ENCODE results near the gene COL1A1. TPM values are rescaled to one million over a fixed set of nuclear protein-coding genes. Genes with fewer than 3 reads are reported as not detected.

The COL1A1 gene
- total RNA-seq, 4 donors from 2014 or later, result 20.7 to 123 (median 41.5) TPM

DNA sequence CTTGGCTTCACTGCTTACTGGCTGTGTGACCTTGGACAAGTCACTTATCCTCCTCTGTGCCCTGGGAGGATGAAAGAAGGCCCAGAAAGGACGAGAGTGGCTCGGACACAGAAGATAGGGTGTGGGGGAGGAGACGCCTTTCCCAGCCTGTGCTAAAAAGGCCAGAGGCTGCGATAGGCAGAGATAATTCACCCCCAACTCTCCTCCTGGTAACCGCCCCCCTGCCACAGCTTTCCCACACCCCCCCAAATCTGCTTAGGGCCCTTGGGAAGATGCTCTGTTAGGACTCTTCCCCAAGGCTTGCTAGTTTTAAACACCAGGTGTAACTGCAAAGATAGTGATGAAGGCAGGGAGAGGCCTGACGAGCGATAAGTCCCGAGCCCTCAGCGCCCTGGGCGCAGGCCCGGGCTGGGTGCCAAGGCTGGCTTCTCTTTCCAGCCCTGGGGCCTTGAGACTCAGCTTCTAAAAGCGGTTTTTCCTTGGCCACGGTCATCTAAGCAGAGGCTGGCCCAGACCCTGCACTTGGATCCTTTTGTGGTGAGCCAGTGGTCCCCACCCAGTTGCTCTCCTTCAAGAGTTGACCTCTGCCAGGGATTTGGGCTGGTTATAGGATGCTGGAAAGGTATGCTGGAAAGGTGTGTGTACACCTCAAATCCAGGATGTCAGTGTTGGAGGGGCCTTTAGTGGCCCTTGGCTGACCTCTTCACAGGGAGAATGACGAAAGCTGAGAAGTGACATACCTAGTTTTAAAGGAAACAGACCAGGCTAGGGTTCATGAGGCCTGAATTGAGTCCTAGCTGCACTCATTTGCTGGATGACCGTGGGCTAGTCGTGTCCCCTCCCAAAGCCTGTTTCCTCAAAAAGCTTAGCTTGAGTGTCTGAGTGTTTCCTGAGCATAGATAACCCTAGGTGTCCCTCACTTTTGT, 47.5 kb downstream of the COL1A1 start:
- Histone ChIP-seq H3K36me3 (no peaks in the 10 kb centered on the region), H3K27ac (replicated peaks in 1 of 4) (peak overlapping the region; percentile 87 to 95 (median 94)), H3K4me3 (no peak overlapping the region), H3K27me3 (no peaks in the 10 kb centered on the region), H3K4me1 (peaks cover 44 to 67% (median 61%) of the 10 kb centered on the region in 4 donors), H3K9me3 (no peaks in the 10 kb centered on the region)
- 46% methylated on average over 14 of the region's 16 CpGs for WGBS
- no peak for DNase-seq (ENCODE audit: extremely low spot score)
- TF ChIP-seq POLR2AphosphoS5 (IDR thresholded peaks at IDR 0.05), result peak in 1 of 2 donors; percentile 45
- TF ChIP-seq POLR2A (IDR thresholded peaks at IDR 0.05; ENCODE audit: low read depth), result no peak
- intact Hi-C loops (cut with DNase I), result no loop called here

DNA sequence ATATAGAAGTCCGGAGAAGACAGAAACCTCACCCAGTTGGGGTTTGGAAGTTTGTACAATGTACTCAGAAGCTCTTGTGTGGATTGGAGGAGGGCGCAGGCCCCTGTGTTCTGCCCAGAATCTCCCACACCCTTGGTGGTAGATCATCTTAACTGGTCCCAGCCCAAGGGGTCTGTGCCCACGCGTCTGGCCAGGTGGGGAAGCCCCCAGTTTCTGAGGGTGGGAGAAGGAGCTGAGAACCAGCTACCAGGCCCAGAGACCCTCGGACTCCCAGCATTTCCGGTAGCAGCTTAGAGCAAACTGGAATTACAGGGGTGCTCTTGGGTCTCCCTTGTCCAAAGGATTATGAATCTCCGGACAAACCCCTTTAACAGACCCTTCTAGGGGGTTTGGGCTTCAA, 48.7 kb downstream of the COL1A1 start:
- Histone ChIP-seq H3K27ac (replicated peaks in 1 of 4) (peak overlapping the region; percentile 87 to 95 (median 94)), H3K4me1 (peaks cover 49 to 79% (median 73%) of the 10 kb centered on the region in 4 donors), H3K36me3 (no peaks in the 10 kb centered on the region), H3K9me3 (no peaks in the 10 kb centered on the region), H3K27me3 (no peaks in the 10 kb centered on the region), H3K4me3 (peak overlapping the region in 3 of 4 donors; percentile 78 to 91 (median 79))
- TF ChIP-seq POLR2AphosphoS5 (IDR thresholded peaks at IDR 0.05), result no peak
- WGBS, result 82% methylated on average over 7 of the region's 7 CpGs
- no peak for DNase-seq (ENCODE audit: extremely low spot score)
- intact Hi-C loops (cut with DNase I), result no loop called here

DNA sequence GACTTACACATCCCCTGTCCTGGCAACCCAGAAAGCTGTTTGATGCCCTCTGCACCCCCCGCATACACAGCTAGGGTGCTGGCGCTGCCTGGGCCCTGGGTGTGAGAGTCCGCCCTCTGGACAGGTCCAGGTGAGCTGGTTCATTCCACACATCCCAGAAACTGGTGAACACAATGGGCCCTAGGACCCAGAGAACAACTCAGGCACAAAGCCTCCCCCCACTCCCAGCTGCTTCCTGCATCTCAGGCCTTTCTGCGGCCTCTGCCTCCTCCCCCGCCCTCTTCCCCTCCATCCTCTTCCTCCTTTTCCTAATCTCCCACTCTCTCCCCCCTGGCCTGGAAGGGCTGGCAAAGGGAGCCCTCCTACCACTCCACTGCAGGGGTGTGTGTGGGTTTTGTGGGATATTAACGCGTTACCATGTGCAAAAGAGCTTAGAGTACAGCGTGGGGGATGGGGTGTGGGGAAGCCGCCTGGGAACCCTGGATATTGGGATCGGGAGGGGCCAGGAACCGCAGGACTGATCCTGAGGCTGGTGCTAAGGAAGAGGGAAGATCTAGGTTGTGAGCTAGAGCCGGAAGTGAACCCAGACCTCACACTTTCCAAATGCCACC, 49.4 kb downstream of the COL1A1 start:
- DNase-seq (ENCODE audit: extremely low spot score), result no peak
- 2% methylated on average over 11 of the region's 12 CpGs for WGBS
- H3K27ac ChIP-seq (replicated peaks in 1 of 4), result peak overlapping the region; percentile 87 to 95 (median 94)
- peaks cover 56 to 85% (median 80%) of the 10 kb centered on the region in 4 donors for H3K4me1 ChIP-seq
- intact Hi-C loops (cut with DNase I), result no loop called here
- no peaks in the 10 kb centered on the region for H3K36me3 ChIP-seq
- H3K27me3 ChIP-seq, result no peaks in the 10 kb centered on the region
- TF ChIP-seq, protein P1, sequence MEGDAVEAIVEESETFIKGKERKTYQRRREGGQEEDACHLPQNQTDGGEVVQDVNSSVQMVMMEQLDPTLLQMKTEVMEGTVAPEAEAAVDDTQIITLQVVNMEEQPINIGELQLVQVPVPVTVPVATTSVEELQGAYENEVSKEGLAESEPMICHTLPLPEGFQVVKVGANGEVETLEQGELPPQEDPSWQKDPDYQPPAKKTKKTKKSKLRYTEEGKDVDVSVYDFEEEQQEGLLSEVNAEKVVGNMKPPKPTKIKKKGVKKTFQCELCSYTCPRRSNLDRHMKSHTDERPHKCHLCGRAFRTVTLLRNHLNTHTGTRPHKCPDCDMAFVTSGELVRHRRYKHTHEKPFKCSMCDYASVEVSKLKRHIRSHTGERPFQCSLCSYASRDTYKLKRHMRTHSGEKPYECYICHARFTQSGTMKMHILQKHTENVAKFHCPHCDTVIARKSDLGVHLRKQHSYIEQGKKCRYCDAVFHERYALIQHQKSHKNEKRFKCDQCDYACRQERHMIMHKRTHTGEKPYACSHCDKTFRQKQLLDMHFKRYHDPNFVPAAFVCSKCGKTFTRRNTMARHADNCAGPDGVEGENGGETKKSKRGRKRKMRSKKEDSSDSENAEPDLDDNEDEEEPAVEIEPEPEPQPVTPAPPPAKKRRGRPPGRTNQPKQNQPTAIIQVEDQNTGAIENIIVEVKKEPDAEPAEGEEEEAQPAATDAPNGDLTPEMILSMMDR (IDR thresholded peaks at IDR 0.05), result peak in 1 of 3 experiments; percentile 34
- TF ChIP-seq POLR2AphosphoS5 (IDR thresholded peaks at IDR 0.05) (peak; percentile 45 to 72), EP300 (IDR thresholded peaks at IDR 0.05) (no peak), POLR2A (IDR thresholded peaks at IDR 0.05; ENCODE audit: low read depth) (no peak)
- peak overlapping the region; percentile 76 to 91 (median 78) for H3K4me3 ChIP-seq
- H3K9me3 ChIP-seq, result no peaks in the 10 kb centered on the region

DNA sequence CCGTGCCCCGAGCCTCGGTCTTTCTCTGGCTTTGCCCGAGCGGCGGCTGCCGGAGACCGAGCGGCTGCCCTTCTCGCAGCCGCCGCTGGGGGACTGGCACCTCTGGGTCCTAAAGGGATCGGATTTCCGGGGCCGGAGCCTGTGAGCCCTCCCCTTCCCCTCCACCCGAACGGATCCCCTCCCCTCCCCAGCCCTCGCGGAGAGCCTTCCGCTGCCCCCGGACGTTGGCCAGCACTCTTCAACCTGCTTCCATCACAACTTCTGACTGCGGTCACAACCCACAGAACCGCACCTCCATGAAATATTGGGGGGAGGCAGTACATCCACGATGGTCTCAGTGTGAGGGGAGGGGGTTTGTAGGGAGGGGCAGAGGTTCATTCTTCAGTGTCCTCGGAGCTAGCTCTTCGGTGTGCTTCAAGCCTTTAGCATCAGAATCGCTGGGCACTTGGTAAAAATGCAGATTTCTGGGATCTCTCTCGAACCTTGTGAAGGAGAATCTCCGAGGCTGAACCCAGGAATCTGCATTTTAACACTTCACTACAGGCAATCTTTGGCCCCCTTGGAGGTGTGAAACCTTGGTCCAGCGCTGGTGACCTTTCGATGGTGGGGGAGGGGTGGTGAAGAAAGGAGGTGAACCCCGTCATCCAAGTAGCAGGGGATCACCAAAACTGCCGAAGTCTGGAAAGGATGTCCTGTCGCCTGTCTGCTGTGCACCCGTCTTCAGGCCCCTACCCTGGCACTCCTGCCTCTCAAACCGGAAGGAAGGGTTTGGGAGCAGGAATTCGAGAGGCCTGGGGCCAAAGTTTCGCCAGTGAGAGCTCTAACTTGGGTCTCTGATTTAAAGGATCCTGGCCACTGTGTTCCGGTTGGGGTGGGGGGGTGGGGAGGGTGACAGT, 50.1 kb downstream of the COL1A1 start:
- Histone ChIP-seq H3K4me1 (peaks cover 64 to 93% (median 88%) of the 10 kb centered on the region in 4 donors), H3K9me3 (no peaks in the 10 kb centered on the region), H3K27ac (replicated peaks in 1 of 4) (peak overlapping the region; percentile 87 to 95 (median 94)), H3K36me3 (no peaks in the 10 kb centered on the region), H3K27me3 (no peaks in the 10 kb centered on the region), H3K4me3 (peak overlapping the region; percentile 76 to 91 (median 78))
- TF ChIP-seq EP300 (IDR thresholded peaks at IDR 0.05), result no peak
- TF ChIP-seq, protein P1 (IDR thresholded peaks at IDR 0.05), result peak; percentile 32 to 92 (median 39)
- peak; percentile 73 to 76 for TF ChIP-seq POLR2AphosphoS5 (IDR thresholded peaks at IDR 0.05)
- under 1% methylated on average over 18 of the region's 40 CpGs for WGBS
- peak; percentile 96 for DNase-seq (ENCODE audit: extremely low spot score)
- intact Hi-C loops (cut with DNase I), result no loop called here

DNA sequence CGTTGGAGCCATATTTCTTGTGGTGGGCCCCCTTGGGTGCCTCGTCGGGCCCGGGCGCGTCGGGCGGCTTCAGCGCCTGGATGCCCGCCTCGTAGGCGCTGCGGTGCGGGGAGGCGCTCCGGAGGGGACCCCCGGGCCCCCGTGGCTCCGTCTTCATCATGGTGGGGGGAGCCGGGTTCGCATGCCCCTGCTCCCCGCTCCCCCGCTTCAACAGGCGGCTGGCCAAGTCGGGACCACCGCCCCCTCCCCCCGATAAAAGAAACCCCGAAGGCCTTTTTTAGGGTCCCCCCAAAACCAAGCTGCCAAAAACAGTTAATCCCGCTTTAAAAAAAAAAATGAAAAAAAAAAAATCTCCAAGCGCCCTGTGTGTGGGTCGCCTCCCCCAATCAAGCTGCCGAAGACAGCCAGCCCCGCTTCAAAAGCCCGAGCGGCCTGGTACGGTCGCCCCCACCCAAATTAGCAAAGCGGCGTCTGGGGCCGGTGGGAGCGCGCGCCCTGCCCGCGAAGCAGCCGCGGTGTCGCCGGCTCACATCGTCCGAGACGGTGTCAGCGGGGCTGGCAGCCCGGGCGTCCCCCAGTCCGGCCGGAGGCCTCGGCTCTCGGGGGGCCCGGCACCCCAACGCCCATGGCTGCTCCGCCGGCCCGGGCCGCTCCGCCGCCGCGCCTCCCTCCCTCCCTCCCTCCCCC, 50.9 kb downstream of the COL1A1 start, which contains the start of gene PPP1R9B:
TSS of gene PPP1R9B (minus strand) at position 324 of the 687 bp plus-strand sequence. CDS start at position 160, 164 bp downstream.
- intact Hi-C loops (cut with DNase I), result no loop called here
- 0% methylated on average over 32 of the region's 69 CpGs for WGBS
- Histone ChIP-seq H3K27ac (replicated peaks in 1 of 4) (peak within 1 kb of the TSS; percentile 87 to 95 (median 94)), H3K4me3 (peak within 1 kb of the TSS; percentile 76 to 91 (median 78)), H3K9me3 (no peaks in the 10 kb centered on the region), H3K36me3 (peaks cover 0 to 3% (median 0%) of the 10 kb centered on the region in 4 donors), H3K27me3 (no peaks in the 10 kb centered on the region), H3K4me1 (peaks cover 66 to 95% (median 90%) of the 10 kb centered on the region in 4 donors)
- TF ChIP-seq POLR2AphosphoS5 (IDR thresholded peaks at IDR 0.05) (no peak), EP300 (IDR thresholded peaks at IDR 0.05) (no peak), POLR2A (IDR thresholded peaks at IDR 0.05; ENCODE audit: low read depth) (no peak)
- TF ChIP-seq, protein P1 (IDR thresholded peaks at IDR 0.05), result no peak
- DNase-seq (ENCODE audit: extremely low spot score), result no peak

Data from esophagus muscularis mucosa (tissue), 4 donors.